Measurements from ENCODE around the gene TXNDC11.

Gene TXNDC11

GRCh38 chr16:11697319-11697718 lies 45.3 kb downstream of the TXNDC11 start:
- DNase-seq, result no peak
- H3K27ac Mint-ChIP-seq, result no peak overlapping the region
- H3K36me3 Mint-ChIP-seq (ENCODE audit: low read depth), result peaks cover 25% of the 10 kb centered on the region
- peaks cover 26% of the 10 kb centered on the region for H3K4me1 Mint-ChIP-seq
- no peaks in the 10 kb centered on the region for H3K9me3 Mint-ChIP-seq
- no peak overlapping the region for H3K4me3 Mint-ChIP-seq
- H3K27me3 Mint-ChIP-seq, result no peaks in the 10 kb centered on the region
- no peak for ATAC-seq

- Mint-ChIP-seq H3K27ac (no peak overlapping the region), H3K27me3 (no peaks in the 10 kb centered on the region), H3K4me1 (peaks cover 26% of the 10 kb centered on the region), H3K36me3 (ENCODE audit: low read depth) (peaks cover 29% of the 10 kb centered on the region), H3K9me3 (no peaks in the 10 kb centered on the region), H3K4me3 (no peak overlapping the region)
- DNase-seq (no peak), ATAC-seq (no peak)
These were observed 46.2 kb downstream of the TXNDC11 start for GRCh38 chr16:11696266-11697012.

GRCh38 chr16:11692651-11693050 lies 50.0 kb downstream of the TXNDC11 start:
- Mint-ChIP-seq H3K4me1 (peaks cover 29% of the 10 kb centered on the region), H3K27ac (no peak overlapping the region)
- no peak for ATAC-seq

DNA sequence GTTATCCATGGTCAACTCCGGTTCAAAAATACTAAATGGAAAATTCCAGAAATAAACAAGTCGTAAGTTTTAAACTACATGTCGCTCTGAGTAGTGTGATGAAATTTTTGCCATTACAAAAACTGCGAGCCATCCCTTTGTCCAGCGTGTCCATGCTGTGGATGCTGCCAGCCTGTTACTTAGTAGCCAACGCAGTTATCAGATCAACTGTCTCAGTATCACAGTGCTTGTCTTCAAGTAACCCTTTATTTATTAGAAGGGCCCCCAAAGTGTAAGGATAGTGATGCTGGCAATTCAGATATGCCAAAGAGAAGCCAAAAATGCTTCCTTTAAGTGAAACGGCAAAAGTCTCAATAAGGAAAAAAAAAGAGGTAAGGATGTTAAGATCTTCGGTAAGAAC lies 50.5 kb downstream of the TXNDC11 start:
- H3K4me1 Mint-ChIP-seq, result peaks cover 28% of the 10 kb centered on the region
- no peak for ATAC-seq
- H3K27ac Mint-ChIP-seq, result no peak overlapping the region

More at GRCh38 chr16:11692651-11693050, 50.0 kb downstream of the TXNDC11 start:
- H3K36me3 Mint-ChIP-seq (ENCODE audit: low read depth), result peaks cover 45% of the 10 kb centered on the region
- no peak for DNase-seq
- no peak overlapping the region for H3K4me3 Mint-ChIP-seq
- no peaks in the 10 kb centered on the region for H3K27me3 Mint-ChIP-seq
- no peaks in the 10 kb centered on the region for H3K9me3 Mint-ChIP-seq

GRCh38 chr16:11691771-11692170 lies 50.9 kb downstream of the TXNDC11 start:
- Mint-ChIP-seq H3K9me3 (no peaks in the 10 kb centered on the region), H3K4me1 (peaks cover 25% of the 10 kb centered on the region), H3K27ac (no peak overlapping the region), H3K36me3 (ENCODE audit: low read depth) (peaks cover 50% of the 10 kb centered on the region), H3K4me3 (no peak overlapping the region), H3K27me3 (no peaks in the 10 kb centered on the region)
- ATAC-seq, result no peak
- DNase-seq, result no peak

More for the DNA sequence above, 50.5 kb downstream of the TXNDC11 start:
- no peak for DNase-seq
- Mint-ChIP-seq H3K4me3 (no peak overlapping the region), H3K27me3 (no peaks in the 10 kb centered on the region), H3K36me3 (ENCODE audit: low read depth) (peaks cover 49% of the 10 kb centered on the region), H3K9me3 (no peaks in the 10 kb centered on the region)

DNA sequence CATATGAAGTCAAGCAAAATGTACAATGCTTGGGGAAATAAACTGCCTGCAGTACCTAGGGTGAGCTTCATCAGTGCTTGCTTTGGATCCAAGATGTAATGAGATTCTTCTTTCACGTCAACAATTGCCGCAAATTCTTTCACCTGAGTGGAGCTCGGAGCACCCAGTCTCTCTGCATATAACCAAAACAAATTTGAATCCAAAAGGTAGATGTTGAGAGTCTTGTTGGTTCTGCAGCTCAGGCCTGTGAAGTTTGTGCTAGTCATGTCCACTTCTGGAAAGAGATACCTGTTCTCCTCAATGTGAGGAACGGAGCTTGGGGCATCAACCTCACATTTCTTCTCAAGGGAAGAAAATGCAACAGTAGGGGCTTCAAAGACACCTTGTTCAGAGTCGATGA lies 51.4 kb downstream of the TXNDC11 start:
- DNase-seq (no peak), ATAC-seq (no peak)
- H3K27me3 Mint-ChIP-seq, result no peaks in the 10 kb centered on the region
- H3K9me3 Mint-ChIP-seq, result no peaks in the 10 kb centered on the region
- H3K4me3 Mint-ChIP-seq, result no peak overlapping the region
- H3K27ac Mint-ChIP-seq, result no peak overlapping the region
- H3K4me1 Mint-ChIP-seq, result peaks cover 25% of the 10 kb centered on the region
- peaks cover 49% of the 10 kb centered on the region for H3K36me3 Mint-ChIP-seq (ENCODE audit: low read depth)

DNA sequence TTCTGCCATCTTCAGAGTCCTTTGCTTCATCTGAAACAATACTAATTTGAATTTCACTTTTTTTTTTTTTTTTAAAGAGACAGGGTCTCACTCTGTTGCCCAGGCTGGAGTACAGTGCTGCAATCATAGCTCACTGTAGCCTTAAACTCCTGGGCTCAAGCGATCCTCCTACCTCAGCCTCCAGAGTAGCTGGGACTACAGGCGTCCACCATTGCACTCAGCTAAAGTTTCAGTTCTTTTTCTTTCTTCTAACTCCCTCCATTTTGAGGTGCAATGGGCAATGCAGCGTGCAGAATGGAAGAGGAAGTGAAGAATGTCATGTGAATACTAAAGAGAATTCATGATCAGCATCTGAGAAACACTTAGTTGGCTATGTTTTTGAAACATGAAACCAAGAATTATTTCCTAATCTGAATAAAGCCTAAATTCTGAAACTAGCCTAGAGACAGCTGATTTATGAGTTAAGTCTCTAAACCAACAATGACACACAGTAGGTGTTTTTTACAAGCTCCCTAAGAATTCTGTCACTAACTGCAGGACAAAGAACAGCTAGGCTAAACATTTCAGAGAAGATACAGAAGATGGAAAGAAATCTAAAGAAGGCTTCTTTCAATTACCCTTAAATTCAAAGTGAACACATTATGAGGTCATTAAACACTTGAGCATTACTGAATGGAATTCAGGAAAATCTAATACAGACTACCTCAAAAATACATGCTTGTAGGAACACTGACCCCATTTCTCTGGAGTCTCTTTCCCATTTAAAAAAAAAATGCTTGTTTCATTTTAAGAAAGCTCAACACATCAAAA lies 53.4 kb downstream of the TXNDC11 start:
- Mint-ChIP-seq H3K4me3 (no peak overlapping the region), H3K27ac (no peak overlapping the region), H3K27me3 (no peaks in the 10 kb centered on the region), H3K36me3 (ENCODE audit: low read depth) (peaks cover 51% of the 10 kb centered on the region), H3K9me3 (no peaks in the 10 kb centered on the region), H3K4me1 (peaks cover 29% of the 10 kb centered on the region)
- DNase-seq (no peak), ATAC-seq (peak; percentile 28)

DNA sequence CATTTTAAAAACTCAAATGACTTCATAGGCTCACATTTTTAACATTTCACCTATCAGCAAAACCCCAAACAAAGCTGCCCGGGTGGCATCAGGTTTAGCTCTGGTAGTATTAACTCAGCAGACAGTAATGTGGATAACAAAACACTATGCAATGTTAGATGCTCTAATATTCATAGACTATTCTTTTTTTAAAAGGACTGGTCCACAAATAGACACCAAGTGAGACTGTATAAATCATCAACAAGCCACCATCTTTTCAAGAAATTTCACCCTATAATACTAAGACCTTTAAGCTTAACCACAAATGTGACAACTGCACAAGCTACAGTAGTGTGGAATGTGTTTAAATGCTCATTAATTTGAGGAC lies 54.2 kb downstream of the TXNDC11 start:
- Mint-ChIP-seq H3K27ac (no peak overlapping the region), H3K9me3 (no peaks in the 10 kb centered on the region), H3K36me3 (ENCODE audit: low read depth) (peaks cover 55% of the 10 kb centered on the region), H3K4me3 (no peak overlapping the region), H3K27me3 (no peaks in the 10 kb centered on the region), H3K4me1 (peaks cover 32% of the 10 kb centered on the region)
- ATAC-seq (no peak), DNase-seq (no peak)

GRCh38 chr16:11687601-11688519 lies 54.8 kb downstream of the TXNDC11 start:
- H3K9me3 Mint-ChIP-seq, result no peaks in the 10 kb centered on the region
- no peak overlapping the region for H3K27ac Mint-ChIP-seq
- DNase-seq (no peak), ATAC-seq (no peak)
- peaks cover 39% of the 10 kb centered on the region for H3K4me1 Mint-ChIP-seq
- H3K4me3 Mint-ChIP-seq, result no peak overlapping the region
- peaks cover 59% of the 10 kb centered on the region for H3K36me3 Mint-ChIP-seq (ENCODE audit: low read depth)
- no peaks in the 10 kb centered on the region for H3K27me3 Mint-ChIP-seq

DNA sequence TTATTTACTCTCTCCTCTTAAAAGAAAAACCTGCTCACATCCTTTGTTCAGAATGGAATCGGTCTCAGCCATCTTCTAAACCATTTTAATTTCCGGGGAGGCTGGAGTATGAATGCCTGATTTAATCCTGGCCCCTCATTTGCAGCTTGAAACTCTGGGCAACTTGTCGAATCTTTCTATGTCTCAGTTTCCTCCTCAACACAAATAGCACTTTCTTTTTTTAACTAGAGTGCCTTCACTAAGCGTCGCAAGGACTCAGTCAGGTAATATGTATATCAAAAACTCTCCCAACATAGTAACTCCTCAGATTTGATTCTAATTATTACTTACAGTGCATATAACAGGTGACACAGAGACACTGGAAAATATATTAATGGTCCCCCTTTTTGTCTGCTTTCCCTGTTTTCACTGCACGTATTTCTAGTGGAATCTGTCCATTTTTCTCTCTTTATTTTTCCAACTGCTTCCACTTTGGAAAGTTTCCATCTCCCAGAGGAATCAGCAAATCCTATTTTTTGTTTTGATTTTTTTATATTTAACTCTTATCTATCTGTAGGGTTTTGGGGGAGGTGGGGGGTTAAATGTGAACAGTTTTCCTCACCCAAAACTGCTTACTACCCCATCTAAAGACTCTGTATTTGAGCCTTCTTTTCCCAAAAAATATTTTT lies 55.8 kb downstream of the TXNDC11 start:
- Mint-ChIP-seq H3K27ac (no peak overlapping the region), H3K4me3 (no peak overlapping the region), H3K4me1 (peaks cover 49% of the 10 kb centered on the region), H3K9me3 (no peaks in the 10 kb centered on the region), H3K27me3 (no peaks in the 10 kb centered on the region), H3K36me3 (ENCODE audit: low read depth) (peaks cover 60% of the 10 kb centered on the region)
- DNase-seq (no peak), ATAC-seq (no peak)

- no peak overlapping the region for H3K27ac Mint-ChIP-seq
- H3K4me1 Mint-ChIP-seq, result peaks cover 57% of the 10 kb centered on the region
- DNase-seq (no peak), ATAC-seq (no peak)
- H3K36me3 Mint-ChIP-seq (ENCODE audit: low read depth), result peaks cover 57% of the 10 kb centered on the region
- H3K4me3 Mint-ChIP-seq, result no peak overlapping the region
- no peaks in the 10 kb centered on the region for H3K9me3 Mint-ChIP-seq
- H3K27me3 Mint-ChIP-seq, result no peaks in the 10 kb centered on the region
These were observed 56.6 kb downstream of the TXNDC11 start for GRCh38 chr16:11685844-11686618.

DNA sequence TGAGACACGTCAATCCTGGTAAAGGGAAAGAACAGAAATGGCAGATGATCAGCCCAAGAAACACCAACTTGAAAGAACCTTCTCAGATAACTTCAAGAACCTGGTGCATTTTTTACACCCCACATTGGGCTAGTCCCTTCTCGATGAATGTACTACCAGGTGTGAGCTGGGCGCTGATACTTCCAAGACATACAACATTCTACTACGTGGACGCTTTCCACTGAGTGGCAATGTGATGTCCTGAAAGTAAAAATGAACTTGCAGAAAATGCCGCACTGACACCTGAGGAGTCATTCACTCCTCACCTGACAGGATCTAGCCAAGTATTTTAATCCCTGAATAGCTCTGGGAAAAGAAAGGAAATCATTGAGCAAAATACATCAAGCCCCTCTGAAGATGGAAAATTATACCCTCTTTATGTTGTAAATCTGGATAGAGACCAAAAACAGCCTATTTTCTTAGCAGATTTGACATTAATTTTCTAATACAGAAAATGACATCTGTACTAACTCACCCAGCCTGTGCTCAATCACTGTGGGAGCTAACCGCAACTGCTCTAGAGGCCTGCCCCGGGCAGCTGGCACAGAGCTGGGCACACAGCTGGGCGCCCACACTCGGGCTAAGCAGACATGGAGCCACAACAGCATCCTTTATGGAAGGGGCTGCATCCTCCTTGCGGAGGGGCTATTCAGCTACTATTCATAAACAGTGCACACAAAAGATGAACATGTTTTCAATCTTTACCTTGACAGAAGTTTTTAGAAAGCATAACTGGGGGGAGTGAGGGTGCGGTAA lies 58.2 kb downstream of the TXNDC11 start:
- H3K36me3 Mint-ChIP-seq (ENCODE audit: low read depth), result peaks cover 52% of the 10 kb centered on the region
- peaks cover 60% of the 10 kb centered on the region for H3K4me1 Mint-ChIP-seq
- DNase-seq (no peak), ATAC-seq (no peak)
- no peak overlapping the region for H3K4me3 Mint-ChIP-seq
- H3K27me3 Mint-ChIP-seq, result no peaks in the 10 kb centered on the region
- no peaks in the 10 kb centered on the region for H3K9me3 Mint-ChIP-seq
- no peak overlapping the region for H3K27ac Mint-ChIP-seq

GRCh38 chr16:11683145-11683544 lies 59.5 kb downstream of the TXNDC11 start:
- no peak overlapping the region for H3K27ac Mint-ChIP-seq
- peaks cover 53% of the 10 kb centered on the region for H3K36me3 Mint-ChIP-seq (ENCODE audit: low read depth)
- no peak overlapping the region for H3K4me3 Mint-ChIP-seq
- DNase-seq (no peak), ATAC-seq (no peak)
- H3K27me3 Mint-ChIP-seq, result no peaks in the 10 kb centered on the region
- peaks cover 59% of the 10 kb centered on the region for H3K4me1 Mint-ChIP-seq
- no peaks in the 10 kb centered on the region for H3K9me3 Mint-ChIP-seq
